ENCODE measurements around the gene APBB1IP.
"Not testable (repeated sequence)": the region's sequence is repeated elsewhere in the genome, so short reads cannot be mapped to it uniquely, and the experiment has no call there.

The APBB1IP gene

DNA sequence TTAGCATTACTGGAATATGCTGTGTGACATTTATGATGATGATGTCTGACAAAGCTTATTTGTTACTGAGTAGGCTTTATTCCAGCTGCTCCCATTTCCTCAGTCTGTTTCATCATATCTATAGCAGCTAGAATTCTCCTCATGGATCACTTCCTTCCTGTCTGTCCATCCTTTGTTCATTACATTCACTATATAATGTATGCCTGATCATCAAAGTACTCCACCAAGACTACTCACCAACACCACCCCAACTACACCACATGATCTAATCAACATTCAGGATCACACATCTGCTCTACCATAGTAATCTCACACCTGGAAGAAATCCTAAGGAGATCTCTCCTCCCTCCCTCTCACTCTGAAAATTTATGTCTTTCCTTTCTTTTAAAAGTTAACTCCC is 61.3 kb downstream of the APBB1IP start:
- no peak for TF ChIP-seq SPI1 (IDR thresholded peaks at IDR 0.05; ENCODE audit: borderline replicate concordance, low read depth)
- TF ChIP-seq GABPA (IDR thresholded peaks at IDR 0.05; ENCODE audit: low read depth) = no peak
- TF ChIP-seq, protein P1, sequence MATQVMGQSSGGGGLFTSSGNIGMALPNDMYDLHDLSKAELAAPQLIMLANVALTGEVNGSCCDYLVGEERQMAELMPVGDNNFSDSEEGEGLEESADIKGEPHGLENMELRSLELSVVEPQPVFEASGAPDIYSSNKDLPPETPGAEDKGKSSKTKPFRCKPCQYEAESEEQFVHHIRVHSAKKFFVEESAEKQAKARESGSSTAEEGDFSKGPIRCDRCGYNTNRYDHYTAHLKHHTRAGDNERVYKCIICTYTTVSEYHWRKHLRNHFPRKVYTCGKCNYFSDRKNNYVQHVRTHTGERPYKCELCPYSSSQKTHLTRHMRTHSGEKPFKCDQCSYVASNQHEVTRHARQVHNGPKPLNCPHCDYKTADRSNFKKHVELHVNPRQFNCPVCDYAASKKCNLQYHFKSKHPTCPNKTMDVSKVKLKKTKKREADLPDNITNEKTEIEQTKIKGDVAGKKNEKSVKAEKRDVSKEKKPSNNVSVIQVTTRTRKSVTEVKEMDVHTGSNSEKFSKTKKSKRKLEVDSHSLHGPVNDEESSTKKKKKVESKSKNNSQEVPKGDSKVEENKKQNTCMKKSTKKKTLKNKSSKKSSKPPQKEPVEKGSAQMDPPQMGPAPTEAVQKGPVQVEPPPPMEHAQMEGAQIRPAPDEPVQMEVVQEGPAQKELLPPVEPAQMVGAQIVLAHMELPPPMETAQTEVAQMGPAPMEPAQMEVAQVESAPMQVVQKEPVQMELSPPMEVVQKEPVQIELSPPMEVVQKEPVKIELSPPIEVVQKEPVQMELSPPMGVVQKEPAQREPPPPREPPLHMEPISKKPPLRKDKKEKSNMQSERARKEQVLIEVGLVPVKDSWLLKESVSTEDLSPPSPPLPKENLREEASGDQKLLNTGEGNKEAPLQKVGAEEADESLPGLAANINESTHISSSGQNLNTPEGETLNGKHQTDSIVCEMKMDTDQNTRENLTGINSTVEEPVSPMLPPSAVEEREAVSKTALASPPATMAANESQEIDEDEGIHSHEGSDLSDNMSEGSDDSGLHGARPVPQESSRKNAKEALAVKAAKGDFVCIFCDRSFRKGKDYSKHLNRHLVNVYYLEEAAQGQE (IDR thresholded peaks at IDR 0.05; ENCODE audit: insufficient replicate concordance, low read depth) = no peak
- TF ChIP-seq, protein P2, sequence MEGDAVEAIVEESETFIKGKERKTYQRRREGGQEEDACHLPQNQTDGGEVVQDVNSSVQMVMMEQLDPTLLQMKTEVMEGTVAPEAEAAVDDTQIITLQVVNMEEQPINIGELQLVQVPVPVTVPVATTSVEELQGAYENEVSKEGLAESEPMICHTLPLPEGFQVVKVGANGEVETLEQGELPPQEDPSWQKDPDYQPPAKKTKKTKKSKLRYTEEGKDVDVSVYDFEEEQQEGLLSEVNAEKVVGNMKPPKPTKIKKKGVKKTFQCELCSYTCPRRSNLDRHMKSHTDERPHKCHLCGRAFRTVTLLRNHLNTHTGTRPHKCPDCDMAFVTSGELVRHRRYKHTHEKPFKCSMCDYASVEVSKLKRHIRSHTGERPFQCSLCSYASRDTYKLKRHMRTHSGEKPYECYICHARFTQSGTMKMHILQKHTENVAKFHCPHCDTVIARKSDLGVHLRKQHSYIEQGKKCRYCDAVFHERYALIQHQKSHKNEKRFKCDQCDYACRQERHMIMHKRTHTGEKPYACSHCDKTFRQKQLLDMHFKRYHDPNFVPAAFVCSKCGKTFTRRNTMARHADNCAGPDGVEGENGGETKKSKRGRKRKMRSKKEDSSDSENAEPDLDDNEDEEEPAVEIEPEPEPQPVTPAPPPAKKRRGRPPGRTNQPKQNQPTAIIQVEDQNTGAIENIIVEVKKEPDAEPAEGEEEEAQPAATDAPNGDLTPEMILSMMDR (IDR thresholded peaks at IDR 0.05; ENCODE audit: insufficient read depth, low read length) = no peak
- no peak for TF ChIP-seq POLR2AphosphoS5 (IDR thresholded peaks at IDR 0.05; ENCODE audit: low read depth)
- DNase-seq (ENCODE audit: low read depth in 1 of 2, low spot score in 1 of 2) = no peak
- Histone ChIP-seq H3K27me3 (ENCODE audit: insufficient read depth, poor library complexity, severe bottlenecking) (no peaks in the 10 kb centered on the region), H3K4me3 (replicated peaks; ENCODE audit: insufficient read depth, low read length) (no peak overlapping the region), H3K27ac (replicated peaks) (no peak overlapping the region)

DNA sequence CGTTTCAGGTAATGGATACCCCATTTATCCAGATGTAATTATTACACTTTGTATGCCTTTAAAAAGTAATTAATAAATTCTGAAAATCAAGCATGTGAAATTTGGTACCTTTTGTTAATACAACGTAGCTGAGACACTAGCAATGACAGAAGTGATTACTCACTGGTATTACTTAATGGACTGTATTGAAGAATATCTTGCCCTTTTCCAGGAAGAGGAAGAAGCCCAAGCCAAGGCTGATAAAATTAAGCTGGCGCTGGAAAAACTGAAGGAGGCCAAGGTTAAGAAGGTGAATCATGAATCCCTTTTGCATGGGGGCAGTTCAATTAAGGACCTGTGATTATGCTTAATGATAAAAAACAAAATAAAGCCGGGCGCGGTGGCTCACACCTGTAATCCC is 64.8 kb downstream of the APBB1IP start:
- TF ChIP-seq GABPA (IDR thresholded peaks at IDR 0.05; ENCODE audit: low read depth) (no peak), POLR2AphosphoS5 (IDR thresholded peaks at IDR 0.05; ENCODE audit: low read depth) (no peak)
- TF ChIP-seq, protein P2 (IDR thresholded peaks at IDR 0.05; ENCODE audit: insufficient read depth, low read length) = no peak
- TF ChIP-seq, protein P1 (IDR thresholded peaks at IDR 0.05; ENCODE audit: insufficient replicate concordance, low read depth) = no peak
- no peak for DNase-seq (ENCODE audit: low read depth in 1 of 2, low spot score in 1 of 2)
- H3K27ac ChIP-seq (replicated peaks) = no peak overlapping the region
- no peaks in the 10 kb centered on the region for H3K27me3 ChIP-seq (ENCODE audit: insufficient read depth, poor library complexity, severe bottlenecking)
- no peak overlapping the region for H3K4me3 ChIP-seq (replicated peaks; ENCODE audit: insufficient read depth, low read length)

DNA sequence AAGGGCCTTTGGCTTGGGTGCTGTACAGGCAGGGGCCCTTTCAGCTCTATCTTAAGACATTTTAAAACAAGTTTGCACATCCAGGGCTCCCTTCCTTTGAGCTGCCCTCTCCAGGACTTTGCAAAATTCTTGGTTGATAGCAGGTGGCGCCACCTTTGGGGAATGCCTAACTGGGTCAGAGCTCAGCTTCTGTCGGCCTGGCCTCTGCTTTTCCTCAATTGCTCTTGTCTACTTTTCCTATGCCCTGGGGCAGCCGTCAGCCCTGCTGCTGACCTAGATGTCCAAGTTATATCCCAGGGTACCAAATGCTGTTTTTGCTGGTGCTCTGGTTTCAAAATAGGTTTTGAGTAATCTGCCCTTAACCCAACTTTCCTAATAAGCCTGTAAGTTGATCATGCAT is 65.8 kb downstream of the APBB1IP start:
- H3K27ac ChIP-seq (replicated peaks) = no peak overlapping the region
- no peaks in the 10 kb centered on the region for H3K27me3 ChIP-seq (ENCODE audit: insufficient read depth, poor library complexity, severe bottlenecking)
- no peak for TF ChIP-seq POLR2AphosphoS5 (IDR thresholded peaks at IDR 0.05; ENCODE audit: low read depth)
- H3K4me3 ChIP-seq (replicated peaks; ENCODE audit: insufficient read depth, low read length) = no peak overlapping the region
- peak in 1 of 2 experiments; percentile 11 for DNase-seq (ENCODE audit: low read depth in 1 of 2, low spot score in 1 of 2)

DNA sequence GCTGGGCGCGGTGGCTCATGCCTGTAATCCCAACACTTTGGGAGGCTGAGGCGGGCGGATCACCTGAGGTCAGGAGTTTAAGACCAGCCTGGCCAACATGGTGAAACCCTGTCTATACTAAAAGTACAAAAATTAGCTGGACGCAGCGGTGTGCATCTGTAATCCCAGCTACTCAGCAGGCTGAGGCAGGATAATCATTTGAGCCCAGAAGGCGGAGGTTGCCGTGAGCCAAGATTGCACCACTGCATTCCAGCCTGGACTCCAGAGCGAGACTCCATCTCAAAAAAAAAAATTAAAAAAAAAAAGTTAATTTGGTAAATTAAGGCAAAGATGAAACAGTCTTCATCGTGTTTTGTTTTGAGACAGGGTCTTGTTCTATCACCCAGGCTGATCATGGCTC is 66.3 kb downstream of the APBB1IP start:
- not testable (repeated sequence) for H3K27me3 ChIP-seq (ENCODE audit: insufficient read depth, poor library complexity, severe bottlenecking); DNase-seq (ENCODE audit: low read depth in 1 of 2, low spot score in 1 of 2); H3K4me3 ChIP-seq (replicated peaks; ENCODE audit: insufficient read depth, low read length); H3K27ac ChIP-seq (replicated peaks)

DNA sequence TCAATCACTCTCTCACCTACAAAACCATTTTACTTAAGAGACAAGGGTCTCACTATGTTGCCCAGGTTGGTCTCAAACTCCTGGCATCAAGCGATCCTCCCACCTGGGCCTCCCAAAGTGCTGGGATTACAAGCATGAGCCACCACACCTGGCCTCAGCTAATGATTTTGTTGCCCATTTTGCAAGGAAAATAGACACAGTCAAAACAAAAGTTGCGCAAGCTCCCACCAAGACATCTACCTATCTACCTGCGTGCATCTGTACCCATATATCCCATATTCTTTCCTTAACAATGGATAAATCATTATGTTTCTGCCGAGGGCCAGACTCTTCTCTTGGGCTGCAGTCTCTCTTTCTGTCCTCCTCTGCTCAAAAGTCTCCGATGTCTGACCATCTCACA is 67.3 kb downstream of the APBB1IP start:
- H3K27me3 ChIP-seq (ENCODE audit: insufficient read depth, poor library complexity, severe bottlenecking) = no peaks in the 10 kb centered on the region
- TF ChIP-seq GABPA (IDR thresholded peaks at IDR 0.05; ENCODE audit: low read depth) = no peak
- TF ChIP-seq POLR2AphosphoS5 (IDR thresholded peaks at IDR 0.05; ENCODE audit: low read depth) = no peak
- no peak for TF ChIP-seq SPI1 (IDR thresholded peaks at IDR 0.05; ENCODE audit: borderline replicate concordance, low read depth)
- TF ChIP-seq, protein P1 (IDR thresholded peaks at IDR 0.05; ENCODE audit: insufficient replicate concordance, low read depth) = no peak
- TF ChIP-seq, protein P2 (IDR thresholded peaks at IDR 0.05; ENCODE audit: insufficient read depth, low read length) = no peak

More for the DNA sequence above, 67.3 kb downstream of the APBB1IP start:
- DNase-seq (ENCODE audit: low read depth in 1 of 2, low spot score in 1 of 2) = no peak
- H3K4me3 ChIP-seq (replicated peaks; ENCODE audit: insufficient read depth, low read length) = no peak overlapping the region
- no peak overlapping the region for H3K27ac ChIP-seq (replicated peaks)
